ENCODE measurements around the gene LMF1. TPM values are rescaled to one million over a fixed set of nuclear protein-coding genes. Genes with fewer than 3 reads are reported as not detected.

LMF1 gene
- total RNA-seq, 1 donor = 35.8 TPM

GRCh38 chr16:842711-843560, 127.8 kb downstream of the LMF1 start:
- no peaks in the 10 kb centered on the region for H3K79me2 ChIP-seq (ENCODE audit: insufficient read depth, low read length)
- H3K27ac ChIP-seq (ENCODE audit: low read depth, low read length) = no peak overlapping the region
- no peak overlapping the region for H3K4me3 ChIP-seq (ENCODE audit: insufficient read depth, low read length)
- no peaks in the 10 kb centered on the region for H3K9me3 ChIP-seq (ENCODE audit: low read depth, low read length)
- H3K4me1 ChIP-seq (ENCODE audit: insufficient read depth, low read length) = no peaks in the 10 kb centered on the region
- no peaks in the 10 kb centered on the region for H3K27me3 ChIP-seq (ENCODE audit: insufficient read depth, low read length)
- H3K4me2 ChIP-seq (ENCODE audit: insufficient read depth, low read length) = no peak overlapping the region
- H2AFZ ChIP-seq (ENCODE audit: low read length) = no peak overlapping the region
- H3K36me3 ChIP-seq (ENCODE audit: insufficient read depth, low read length) = no peaks in the 10 kb centered on the region
- peak; percentile 78 for DNase-seq (ENCODE audit: insufficient read length, low spot score, missing footprints)
- H4K20me1 ChIP-seq (ENCODE audit: insufficient read depth, low read length) = no peaks in the 10 kb centered on the region
- TF ChIP-seq CTCF (IDR thresholded peaks at IDR 0.05; ENCODE audit: extremely low read depth, low read depth, low read length) = no peak

GRCh38 chr16:842061-842476, 128.7 kb downstream of the LMF1 start:
- H3K4me3 ChIP-seq (ENCODE audit: insufficient read depth, low read length) = no peak overlapping the region
- H3K36me3 ChIP-seq (ENCODE audit: insufficient read depth, low read length) = no peaks in the 10 kb centered on the region
- no peak for TF ChIP-seq CTCF (IDR thresholded peaks at IDR 0.05; ENCODE audit: extremely low read depth, low read depth, low read length)
- no peaks in the 10 kb centered on the region for H3K9me3 ChIP-seq (ENCODE audit: low read depth, low read length)
- no peaks in the 10 kb centered on the region for H3K27me3 ChIP-seq (ENCODE audit: insufficient read depth, low read length)
- peak; percentile 66 for DNase-seq (ENCODE audit: insufficient read length, low spot score, missing footprints)
- H3K27ac ChIP-seq (ENCODE audit: low read depth, low read length) = no peak overlapping the region
- H2AFZ ChIP-seq (ENCODE audit: low read length) = no peak overlapping the region
- H4K20me1 ChIP-seq (ENCODE audit: insufficient read depth, low read length) = no peaks in the 10 kb centered on the region
- no peaks in the 10 kb centered on the region for H3K79me2 ChIP-seq (ENCODE audit: insufficient read depth, low read length)
- no peak overlapping the region for H3K4me2 ChIP-seq (ENCODE audit: insufficient read depth, low read length)
- H3K4me1 ChIP-seq (ENCODE audit: insufficient read depth, low read length) = no peaks in the 10 kb centered on the region

DNA sequence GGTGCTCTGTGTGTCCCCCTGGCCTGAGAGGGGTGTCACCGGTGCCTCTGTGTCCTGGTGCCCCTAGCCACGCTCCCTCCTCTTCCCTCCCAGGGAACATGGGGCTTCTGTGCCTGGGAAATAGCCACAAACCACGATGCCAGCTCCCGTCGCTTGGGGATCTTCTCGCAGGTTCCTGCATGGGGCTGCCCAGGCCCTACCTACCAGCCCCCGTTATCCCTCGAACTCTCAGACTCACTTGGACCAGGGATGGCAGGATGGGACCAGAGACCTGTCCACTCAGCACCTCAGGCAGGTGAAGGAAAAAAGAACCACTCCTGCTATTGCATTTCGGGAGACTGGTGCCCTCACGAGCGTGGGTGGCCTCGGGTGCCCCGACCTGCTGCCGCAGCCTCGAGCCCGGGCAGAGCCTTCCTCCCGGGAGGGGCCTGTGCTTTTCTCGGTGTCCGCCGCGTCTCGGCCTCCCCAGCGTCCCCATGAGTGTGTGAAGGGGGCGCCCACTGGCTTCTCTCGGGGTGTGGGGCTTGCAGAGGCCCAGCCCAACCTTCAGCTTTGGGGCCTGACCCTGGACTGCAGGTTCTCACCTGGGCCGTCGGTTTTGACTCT, 129.2 kb downstream of the LMF1 start:
- no peaks in the 10 kb centered on the region for H4K20me1 ChIP-seq (ENCODE audit: insufficient read depth, low read length)
- DNase-seq (ENCODE audit: insufficient read length, low spot score, missing footprints) = peak; percentile 90
- H3K36me3 ChIP-seq (ENCODE audit: insufficient read depth, low read length) = no peaks in the 10 kb centered on the region
- no peaks in the 10 kb centered on the region for H3K4me1 ChIP-seq (ENCODE audit: insufficient read depth, low read length)
- no peak overlapping the region for H2AFZ ChIP-seq (ENCODE audit: low read length)
- no peak overlapping the region for H3K4me2 ChIP-seq (ENCODE audit: insufficient read depth, low read length)
- no peaks in the 10 kb centered on the region for H3K27me3 ChIP-seq (ENCODE audit: insufficient read depth, low read length)
- no peaks in the 10 kb centered on the region for H3K79me2 ChIP-seq (ENCODE audit: insufficient read depth, low read length)
- H3K4me3 ChIP-seq (ENCODE audit: insufficient read depth, low read length) = no peak overlapping the region
- H3K9me3 ChIP-seq (ENCODE audit: low read depth, low read length) = peaks cover 3% of the 10 kb centered on the region
- no peak for TF ChIP-seq CTCF (IDR thresholded peaks at IDR 0.05; ENCODE audit: extremely low read depth, low read depth, low read length)
- no peak overlapping the region for H3K27ac ChIP-seq (ENCODE audit: low read depth, low read length)

All from osteoblast (primary cell).